ENCODE measurements around the gene RMI2. TPM values are rescaled to one million over a fixed set of nuclear protein-coding genes. Genes with fewer than 3 reads are reported as not detected.

RMI2 gene
- polyA plus RNA-seq, 2 donors = 9.1 to 11.3 TPM

DNA sequence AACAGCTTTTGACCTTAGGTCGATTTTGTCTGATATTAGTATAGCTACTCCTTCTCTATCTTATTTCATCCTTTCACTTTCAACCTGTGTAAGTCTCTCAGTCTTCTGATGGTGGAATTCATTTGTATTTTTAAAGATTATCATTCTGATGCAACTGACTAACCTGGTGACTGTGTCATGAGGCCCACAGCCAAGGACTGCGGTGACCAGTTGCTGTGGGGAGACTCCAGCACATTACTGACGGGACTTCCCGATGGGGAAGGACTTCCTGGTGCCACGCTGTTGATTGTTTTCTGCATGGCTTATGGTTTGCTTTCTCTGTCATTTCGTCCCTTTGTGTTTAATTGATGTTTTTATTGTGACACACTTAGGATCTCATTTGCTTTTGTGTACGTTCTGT, 34.2 kb downstream of the RMI2 start:
- 60 to 63% methylated on average over 7 of the region's 7 CpGs for WGBS, 2 donors
- H3K27me3 ChIP-seq (ENCODE audit: control insufficient read depth in 1 of 2, insufficient read depth in 2 of 2, low read length in 2 of 2) = no peaks in the 10 kb centered on the region
- H3K4me3 ChIP-seq (ENCODE audit: low read depth in 1 of 2, low read length in 2 of 2) = no peak overlapping the region
- no peak overlapping the region for H3K27ac ChIP-seq (ENCODE audit: low read depth in 2 of 2, low read length in 1 of 2)
- no peaks in the 10 kb centered on the region for H3K9me3 ChIP-seq (ENCODE audit: control insufficient read depth in 2 of 2, insufficient read depth in 1 of 2, low read depth in 1 of 2, low read length in 1 of 2)
- H3K36me3 ChIP-seq (ENCODE audit: control insufficient read depth in 2 of 2, insufficient read depth in 2 of 2, low read length in 1 of 2) = no peaks in the 10 kb centered on the region
- no peaks in the 10 kb centered on the region for H3K4me1 ChIP-seq (ENCODE audit: control insufficient read depth in 2 of 2, insufficient read depth in 2 of 2, low read length in 1 of 2)

DNA sequence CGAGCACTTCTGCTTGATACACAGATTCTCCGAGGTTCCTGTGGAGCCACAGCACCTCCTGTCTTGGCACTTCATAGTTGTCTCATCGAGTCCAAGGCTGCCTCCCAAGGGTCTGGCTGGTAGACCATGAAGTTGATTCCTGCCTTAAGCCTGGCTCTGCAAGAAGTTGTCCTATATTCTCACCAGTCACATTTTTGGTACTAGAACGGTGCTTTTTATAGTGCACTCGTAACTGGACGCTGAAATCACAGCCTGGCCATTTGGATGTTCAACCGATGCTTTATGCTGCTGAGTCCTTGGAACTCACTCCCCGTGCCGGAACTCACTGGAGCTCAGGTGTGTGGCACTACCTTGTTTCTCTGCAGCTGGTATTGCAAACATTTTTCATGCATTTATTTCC, 35.6 kb downstream of the RMI2 start:
- Histone ChIP-seq H3K9me3 (ENCODE audit: control insufficient read depth in 2 of 2, insufficient read depth in 1 of 2, low read depth in 1 of 2, low read length in 1 of 2) (no peaks in the 10 kb centered on the region), H3K36me3 (ENCODE audit: control insufficient read depth in 2 of 2, insufficient read depth in 2 of 2, low read length in 1 of 2) (no peaks in the 10 kb centered on the region), H3K4me1 (ENCODE audit: control insufficient read depth in 2 of 2, insufficient read depth in 2 of 2, low read length in 1 of 2) (no peaks in the 10 kb centered on the region), H3K4me3 (ENCODE audit: low read depth in 1 of 2, low read length in 2 of 2) (no peak overlapping the region), H3K27ac (ENCODE audit: low read depth in 2 of 2, low read length in 1 of 2) (no peak overlapping the region), H3K27me3 (ENCODE audit: control insufficient read depth in 1 of 2, insufficient read depth in 2 of 2, low read length in 2 of 2) (no peaks in the 10 kb centered on the region)
- WGBS, 2 donors = 92 to 93% methylated on average over 9 of the region's 9 CpGs

DNA sequence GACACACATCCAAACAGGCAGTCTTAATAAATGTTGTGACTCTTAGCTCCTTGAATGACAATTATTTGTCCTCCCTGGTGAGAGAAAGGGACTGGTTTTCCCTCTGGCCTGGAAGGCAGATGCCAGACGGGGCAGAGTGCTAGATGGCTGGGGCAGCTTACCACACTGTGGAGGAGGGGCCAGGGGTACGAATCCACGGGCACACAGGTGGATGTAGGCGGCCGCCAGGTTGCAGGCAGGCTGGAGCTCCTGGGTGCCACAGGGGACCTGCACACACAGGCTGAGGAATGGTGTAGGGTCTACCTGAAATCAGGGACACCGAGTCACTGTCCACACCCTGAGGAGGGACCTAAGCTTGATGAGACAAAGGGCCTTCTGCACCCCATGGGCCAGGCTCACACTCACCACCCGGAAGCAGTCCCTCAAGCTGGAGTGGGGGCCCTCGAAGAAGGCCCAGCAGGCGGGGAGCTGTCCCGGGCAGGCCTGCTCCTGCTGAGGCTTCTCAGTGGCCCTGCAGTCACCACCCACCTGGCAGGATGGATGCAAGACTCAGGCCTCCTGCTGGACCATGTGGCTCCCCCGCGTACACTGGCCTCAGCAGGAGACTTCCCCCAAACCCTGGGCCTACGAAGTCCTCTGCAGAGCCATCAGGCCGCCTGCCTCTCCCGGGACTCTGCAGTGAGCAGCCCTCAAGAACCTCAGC, 38.4 kb downstream of the RMI2 start:
- H3K27ac ChIP-seq (ENCODE audit: low read depth in 2 of 2, low read length in 1 of 2) = no peak overlapping the region
- 88 to 90% methylated on average over 15 of the region's 15 CpGs for WGBS, 2 donors
- H3K4me1 ChIP-seq (ENCODE audit: control insufficient read depth in 2 of 2, insufficient read depth in 2 of 2, low read length in 1 of 2) = peaks cover 0 to 5% of the 10 kb centered on the region in 2 donors
- no peak overlapping the region for H3K4me3 ChIP-seq (ENCODE audit: low read depth in 1 of 2, low read length in 2 of 2)
- H3K27me3 ChIP-seq (ENCODE audit: control insufficient read depth in 1 of 2, insufficient read depth in 2 of 2, low read length in 2 of 2) = no peaks in the 10 kb centered on the region
- H3K36me3 ChIP-seq (ENCODE audit: control insufficient read depth in 2 of 2, insufficient read depth in 2 of 2, low read length in 1 of 2) = no peaks in the 10 kb centered on the region
- no peaks in the 10 kb centered on the region for H3K9me3 ChIP-seq (ENCODE audit: control insufficient read depth in 2 of 2, insufficient read depth in 1 of 2, low read depth in 1 of 2, low read length in 1 of 2)

DNA sequence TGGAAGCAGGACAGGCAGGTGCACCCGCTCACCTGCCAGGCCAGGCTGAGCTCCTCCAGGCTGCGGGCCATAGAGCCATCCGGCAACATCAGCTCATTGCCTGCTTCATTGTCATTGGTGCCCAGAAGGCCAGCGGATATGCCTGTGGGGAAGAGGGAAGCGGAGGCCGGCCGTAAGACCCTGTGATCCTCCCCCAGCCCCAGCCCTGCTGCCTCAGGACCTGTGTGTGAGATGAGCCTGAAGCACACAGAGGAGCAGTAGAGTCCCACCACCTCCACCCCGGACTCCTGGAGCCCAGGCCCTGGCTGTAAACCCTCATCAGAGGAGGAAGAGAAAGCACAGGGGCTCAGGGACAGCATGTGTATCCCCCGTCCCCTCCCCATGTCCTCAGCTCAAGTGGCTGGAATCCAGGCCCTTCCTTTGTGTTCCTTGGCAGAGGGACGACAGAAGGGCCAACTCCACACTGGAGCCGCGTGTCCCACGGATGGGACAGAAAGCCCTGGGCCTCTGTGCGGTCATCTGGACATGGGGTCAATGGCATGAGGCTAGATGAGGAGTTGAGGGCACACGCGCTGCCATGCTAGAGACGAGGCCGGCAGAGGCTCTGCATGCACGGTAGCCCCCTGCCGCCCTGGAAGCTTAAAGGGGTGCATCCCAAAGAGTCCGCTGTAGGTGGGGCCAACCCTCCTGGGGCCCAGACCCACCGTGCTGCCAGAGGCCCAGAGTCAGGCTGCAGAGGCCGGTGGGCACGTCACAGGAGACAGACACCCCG, 39.1 kb downstream of the RMI2 start:
- Histone ChIP-seq H3K9me3 (ENCODE audit: control insufficient read depth in 2 of 2, insufficient read depth in 1 of 2, low read depth in 1 of 2, low read length in 1 of 2) (no peaks in the 10 kb centered on the region), H3K36me3 (ENCODE audit: control insufficient read depth in 2 of 2, insufficient read depth in 2 of 2, low read length in 1 of 2) (no peaks in the 10 kb centered on the region), H3K4me1 (ENCODE audit: control insufficient read depth in 2 of 2, insufficient read depth in 2 of 2, low read length in 1 of 2) (peaks cover 0 to 8% of the 10 kb centered on the region in 2 donors), H3K4me3 (ENCODE audit: low read depth in 1 of 2, low read length in 2 of 2) (no peak overlapping the region), H3K27ac (ENCODE audit: low read depth in 2 of 2, low read length in 1 of 2) (no peak overlapping the region), H3K27me3 (ENCODE audit: control insufficient read depth in 1 of 2, insufficient read depth in 2 of 2, low read length in 2 of 2) (no peaks in the 10 kb centered on the region)
- WGBS, 2 donors = 83 to 92% methylated on average over 25 of the region's 25 CpGs

DNA sequence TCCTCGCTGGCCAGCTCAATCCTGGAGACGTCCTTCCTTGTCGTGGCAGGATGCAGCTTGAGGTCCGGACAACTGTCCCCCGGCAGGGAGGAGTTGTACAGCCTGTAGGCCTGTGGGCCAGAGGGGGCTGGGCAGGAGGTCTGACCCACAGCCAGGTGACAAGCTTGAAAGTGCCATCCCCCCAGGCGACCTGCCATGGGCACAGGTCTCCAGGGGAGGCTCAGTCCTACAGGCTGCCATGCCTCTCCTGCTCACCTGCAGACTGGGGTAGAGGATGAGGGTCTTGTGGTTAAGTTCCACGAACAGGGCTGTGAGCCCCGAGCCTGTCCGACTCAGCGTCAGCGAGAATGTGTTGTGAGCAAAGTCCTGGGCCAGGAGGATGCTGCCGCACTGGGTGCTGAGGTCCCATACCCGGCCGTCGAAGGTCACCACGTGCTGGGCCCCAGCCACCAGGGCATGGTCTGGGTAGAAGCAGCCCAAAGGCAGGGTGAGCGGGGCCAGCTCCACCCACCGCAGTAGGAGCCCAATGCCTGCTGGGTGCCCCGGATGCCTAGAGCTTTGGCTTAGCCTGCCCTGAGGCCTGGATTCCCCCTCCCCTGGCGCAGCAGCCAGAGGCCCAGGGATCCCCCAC, 39.8 kb downstream of the RMI2 start:
- H3K27ac ChIP-seq (ENCODE audit: low read depth in 2 of 2, low read length in 1 of 2) = no peak overlapping the region
- no peaks in the 10 kb centered on the region for H3K36me3 ChIP-seq (ENCODE audit: control insufficient read depth in 2 of 2, insufficient read depth in 2 of 2, low read length in 1 of 2)
- whole genome bisulfite sequencing, 2 donors = 88% methylated on average over 20 of the region's 20 CpGs
- H3K27me3 ChIP-seq (ENCODE audit: control insufficient read depth in 1 of 2, insufficient read depth in 2 of 2, low read length in 2 of 2) = no peaks in the 10 kb centered on the region
- no peaks in the 10 kb centered on the region for H3K9me3 ChIP-seq (ENCODE audit: control insufficient read depth in 2 of 2, insufficient read depth in 1 of 2, low read depth in 1 of 2, low read length in 1 of 2)
- H3K4me3 ChIP-seq (ENCODE audit: low read depth in 1 of 2, low read length in 2 of 2) = no peak overlapping the region
- peaks cover 0 to 10% of the 10 kb centered on the region in 2 donors for H3K4me1 ChIP-seq (ENCODE audit: control insufficient read depth in 2 of 2, insufficient read depth in 2 of 2, low read length in 1 of 2)

DNA sequence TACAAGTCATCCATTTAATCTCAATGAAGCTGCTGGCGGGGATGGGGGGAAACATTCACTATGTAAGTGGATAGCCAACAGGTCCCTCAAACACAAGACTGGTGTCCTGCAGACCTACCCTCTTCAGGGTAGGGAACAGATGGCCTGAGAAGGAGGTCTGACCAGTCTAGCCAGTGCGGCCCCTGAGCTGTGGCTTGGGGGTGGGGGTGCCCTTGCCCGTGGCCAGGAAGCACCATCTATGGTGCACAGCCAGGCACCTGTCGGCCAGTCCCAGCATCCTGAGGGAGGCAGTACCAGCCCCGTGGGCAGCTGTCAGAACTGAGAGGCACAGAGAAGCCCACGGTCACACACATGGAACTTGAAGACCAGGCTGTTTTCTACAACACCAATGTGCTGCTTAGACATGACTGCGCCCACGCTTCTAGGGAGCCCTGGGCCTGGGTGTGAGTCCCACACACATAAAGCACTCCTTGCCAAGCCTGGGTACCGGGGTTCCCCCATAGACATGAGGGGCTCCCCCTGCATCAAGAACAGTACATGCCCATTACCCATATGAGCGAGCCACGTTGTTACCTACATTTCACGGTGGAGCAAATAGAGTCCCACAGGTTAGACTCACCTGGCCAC, 40.9 kb downstream of the RMI2 start:
- Histone ChIP-seq H3K36me3 (ENCODE audit: control insufficient read depth in 2 of 2, insufficient read depth in 2 of 2, low read length in 1 of 2) (no peaks in the 10 kb centered on the region), H3K9me3 (ENCODE audit: control insufficient read depth in 2 of 2, insufficient read depth in 1 of 2, low read depth in 1 of 2, low read length in 1 of 2) (no peaks in the 10 kb centered on the region), H3K4me1 (ENCODE audit: control insufficient read depth in 2 of 2, insufficient read depth in 2 of 2, low read length in 1 of 2) (peaks cover 0 to 18% of the 10 kb centered on the region in 2 donors), H3K4me3 (ENCODE audit: low read depth in 1 of 2, low read length in 2 of 2) (no peak overlapping the region), H3K27ac (ENCODE audit: low read depth in 2 of 2, low read length in 1 of 2) (no peak overlapping the region), H3K27me3 (ENCODE audit: control insufficient read depth in 1 of 2, insufficient read depth in 2 of 2, low read length in 2 of 2) (no peaks in the 10 kb centered on the region)
- WGBS, 2 donors = 86 to 90% methylated on average over 12 of the region's 12 CpGs

DNA sequence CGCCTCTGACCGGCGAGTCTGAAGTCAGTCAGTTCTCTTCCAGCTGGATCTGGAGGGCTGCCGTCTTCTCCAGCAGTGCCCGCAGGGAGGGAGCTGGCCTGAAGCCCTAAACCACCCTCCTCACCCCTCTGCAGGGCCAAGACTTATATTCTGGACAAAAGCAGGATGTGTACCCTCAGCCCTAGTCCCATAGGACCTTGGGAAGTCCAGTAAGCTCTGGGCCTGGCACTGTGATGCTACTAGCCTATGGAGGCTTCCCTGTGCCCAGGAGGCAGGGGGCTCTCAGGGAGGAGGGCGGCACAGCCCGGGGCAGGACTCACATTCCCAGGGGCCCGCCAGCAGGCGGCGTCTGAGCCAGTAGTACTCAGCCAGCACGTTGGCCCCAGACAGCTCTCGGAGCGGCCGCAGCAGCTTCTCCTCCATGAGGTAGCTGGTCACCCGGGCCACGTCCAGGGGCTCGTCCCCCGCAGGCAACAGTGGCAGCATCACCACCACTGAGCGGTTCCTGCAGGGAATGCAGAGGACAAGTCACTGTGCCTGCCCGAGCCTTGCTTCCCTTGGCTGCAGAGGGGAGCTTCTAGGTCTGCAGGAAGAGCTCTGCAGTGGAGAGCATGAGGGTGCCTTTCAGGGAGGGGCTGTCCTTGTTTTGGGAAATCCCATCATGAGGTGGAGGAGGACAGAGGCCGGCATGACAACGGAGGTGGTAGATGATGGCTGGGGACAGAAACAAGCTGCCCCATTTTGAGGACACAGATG, 41.7 kb downstream of the RMI2 start:
- WGBS, 2 donors = 53 to 56% methylated on average over 22 of the region's 22 CpGs
- Histone ChIP-seq H3K27ac (ENCODE audit: low read depth in 2 of 2, low read length in 1 of 2) (no peak overlapping the region), H3K36me3 (ENCODE audit: control insufficient read depth in 2 of 2, insufficient read depth in 2 of 2, low read length in 1 of 2) (no peaks in the 10 kb centered on the region), H3K27me3 (ENCODE audit: control insufficient read depth in 1 of 2, insufficient read depth in 2 of 2, low read length in 2 of 2) (no peaks in the 10 kb centered on the region), H3K4me3 (ENCODE audit: low read depth in 1 of 2, low read length in 2 of 2) (no peak overlapping the region), H3K9me3 (ENCODE audit: control insufficient read depth in 2 of 2, insufficient read depth in 1 of 2, low read depth in 1 of 2, low read length in 1 of 2) (no peaks in the 10 kb centered on the region), H3K4me1 (ENCODE audit: control insufficient read depth in 2 of 2, insufficient read depth in 2 of 2, low read length in 1 of 2) (peaks cover 0 to 18% of the 10 kb centered on the region in 2 donors)

DNA sequence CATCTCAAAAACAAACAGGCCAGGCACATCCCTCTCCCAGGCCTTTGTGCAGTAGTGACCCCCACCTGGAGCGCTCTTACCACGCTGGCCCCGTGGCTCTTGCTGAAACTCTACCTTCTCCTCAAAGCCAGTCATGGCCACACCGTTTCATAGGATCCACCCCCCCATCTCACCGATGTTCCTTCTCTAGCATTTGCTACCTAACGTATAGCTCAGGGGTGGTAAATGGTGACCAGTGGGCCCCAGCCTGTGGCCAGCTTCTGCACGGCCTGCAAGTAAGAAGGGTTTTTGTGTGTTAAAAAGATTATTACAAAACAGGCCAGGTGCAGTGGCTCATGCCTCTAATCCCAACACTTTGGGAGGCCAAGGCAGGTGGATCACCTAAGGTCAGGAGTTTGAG, 43.8 kb downstream of the RMI2 start:
- no peaks in the 10 kb centered on the region for H3K36me3 ChIP-seq (ENCODE audit: control insufficient read depth in 2 of 2, insufficient read depth in 2 of 2, low read length in 1 of 2)
- H3K9me3 ChIP-seq (ENCODE audit: control insufficient read depth in 2 of 2, insufficient read depth in 1 of 2, low read depth in 1 of 2, low read length in 1 of 2) = no peaks in the 10 kb centered on the region
- H3K27me3 ChIP-seq (ENCODE audit: control insufficient read depth in 1 of 2, insufficient read depth in 2 of 2, low read length in 2 of 2) = no peaks in the 10 kb centered on the region
- WGBS, 2 donors = 81 to 83% methylated on average over 7 of the region's 7 CpGs
- peaks cover 0 to 18% of the 10 kb centered on the region in 2 donors for H3K4me1 ChIP-seq (ENCODE audit: control insufficient read depth in 2 of 2, insufficient read depth in 2 of 2, low read length in 1 of 2)
- H3K4me3 ChIP-seq (ENCODE audit: low read depth in 1 of 2, low read length in 2 of 2) = no peak overlapping the region
- H3K27ac ChIP-seq (ENCODE audit: low read depth in 2 of 2, low read length in 1 of 2) = no peak overlapping the region

All from esophagus (tissue), 2 donors.